Gastroesophageal sphincter (tissue), 4 donors: ENCODE measurements around the gene SMAGP. TPM values are rescaled to one million over a fixed set of nuclear protein-coding genes. Genes with fewer than 3 reads are reported as not detected.
"Not testable (repeated sequence)": the region's sequence is repeated elsewhere in the genome, so short reads cannot be mapped to it uniquely, and the experiment has no call there.

Experiments used
- ATAC-seq: fragments of 150-250 bp; one replicate; pipeline ENCODE4 v1.9.1; 2016; ENCODE audit warnings: mild to moderate bottlenecking, moderate library complexity
- H3K27ac ChIP-seq, 4 donors: fragments of 200-600 bp; sonication (generic) in 3 of 4; 1 replicate in 3 of 4; 2 replicates in 1 of 4; pipeline ENCODE4 v1.5.1; 2016 to 2019
- H3K27me3 ChIP-seq: fragments of 200-600 bp; sonication (generic); one replicate; pipeline ENCODE4 v1.5.1; 2019
- H3K36me3 ChIP-seq, 2 donors: fragments of 200-600 bp; sonication (generic); one replicate each; pipeline ENCODE4 v1.5.1; 2019; ENCODE audit warnings: control low read depth in 1 of 2
- H3K4me1 ChIP-seq, 3 donors: fragments of 200-600 bp; sonication (generic); 1 replicate in 2 of 3; 2 replicates in 1 of 3; pipeline ENCODE4 v1.5.1; 2016 to 2019; ENCODE audit warnings: control low read depth in 2 of 3
- H3K4me3 ChIP-seq, 2 donors: fragments of 200-600 bp; sonication (generic); one replicate each; pipeline ENCODE4 v1.5.1; 2019; ENCODE audit warnings: mild to moderate bottlenecking in 1 of 2, moderate library complexity in 1 of 2
- H3K9me3 ChIP-seq, 3 donors: fragments of 200-600 bp; sonication (generic); one replicate each; pipeline ENCODE4 v1.5.1; 2017 to 2019; ENCODE audit warnings: control low read depth in 2 of 3
- CTCF ChIP-seq, 4 experiments: fragments of 200-600 bp in 2 of 4; fragments of 450-650 bp in 2 of 4; sonication (generic) in 1 of 4; IDR thresholded peaks; one replicate each; pipeline ENCODE4 v1.5.1; 2017 to 2019; ENCODE audit warnings: antibody characterized with exemption in 4 of 4, mild to moderate bottlenecking in 2 of 4, moderate library complexity in 2 of 4
- EP300 ChIP-seq: sonication (generic); formaldehyde crosslinking; IDR thresholded peaks from one replicate; pipeline ENCODE4 v1.6.1; 2017; ENCODE audit warnings: antibody characterized with exemption, mild to moderate bottlenecking
- POLR2A ChIP-seq, 2 donors: fragments of 450-650 bp; IDR thresholded peaks; one replicate each; pipeline ENCODE4 v1.6.1; 2017; ENCODE audit warnings: antibody characterized with exemption in 2 of 2, mild to moderate bottlenecking in 2 of 2, moderate library complexity in 1 of 2
- POLR2AphosphoS5 ChIP-seq: sonication (generic); formaldehyde crosslinking; IDR thresholded peaks from one replicate; pipeline ENCODE4 v1.6.1; 2017; ENCODE audit warnings: antibody characterized with exemption
- WGBS, 2 donors: methylation state at CpG; one replicate each; pipeline ENCODE4 v1.1.5; 2018; ENCODE audit warnings: low coverage in 1 of 2; 5-methylcytosine and 5-hydroxymethylcytosine counted together
- total RNA-seq, 4 donors: library from RNA; depleted of rRNA; stranded (reverse); fragments of >200 nt; gene quantifications; one replicate each; pipeline ENCODE4 v1.1.0, GENCODE V29; 2016

SMAGP gene
- total RNA-seq, 4 donors from 2014 or later: 1.2 to 8.0 (median 3.6) TPM

DNA sequence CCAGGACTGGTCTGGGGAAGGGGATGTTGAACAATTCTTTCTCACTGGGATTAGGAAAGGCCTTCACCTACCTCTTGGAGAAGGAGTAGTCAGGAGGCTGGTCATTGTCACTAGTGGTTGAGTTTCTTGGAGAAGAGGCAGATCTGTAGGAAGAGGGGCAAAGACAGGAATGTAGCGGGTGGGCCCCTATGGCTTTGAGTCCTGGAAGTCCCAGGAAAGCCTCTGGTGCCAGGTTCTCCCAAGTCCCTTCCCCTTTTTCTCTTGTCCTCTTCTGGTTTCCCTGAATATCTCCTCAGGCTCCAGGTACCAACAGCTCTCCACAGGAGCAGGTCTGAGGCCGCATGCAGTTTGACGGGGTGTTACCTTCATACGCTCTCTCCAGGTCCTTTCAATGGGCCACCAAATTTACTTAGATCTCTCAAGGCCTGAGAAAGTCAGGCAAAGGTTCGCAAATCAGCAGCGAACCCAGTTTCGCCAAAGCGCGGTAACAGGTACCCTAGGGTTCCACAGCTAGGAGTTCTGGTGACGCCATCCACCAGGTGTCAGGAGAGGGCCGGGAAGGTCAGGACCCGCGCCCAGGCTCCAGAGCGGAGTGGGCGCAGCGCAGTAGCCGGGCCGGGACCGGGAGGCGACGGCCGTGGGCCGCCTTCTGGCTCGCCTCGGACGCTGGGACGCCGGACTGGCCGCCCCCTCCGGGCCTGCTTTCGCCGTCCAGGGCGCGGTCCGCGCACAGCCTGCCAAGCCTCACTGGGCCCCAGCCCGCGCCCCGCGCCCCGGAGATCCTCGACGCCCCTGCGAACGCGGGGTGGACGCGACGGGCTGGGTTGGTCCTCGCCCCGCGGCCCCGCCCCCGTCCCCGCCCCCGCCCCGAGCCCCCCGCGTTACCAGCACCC lies 795 bp downstream of the SMAGP start:
- Histone ChIP-seq H3K4me3 (peak overlapping the region; percentile 46 to 79), H3K27ac (peak overlapping the region in 3 of 4 donors; percentile 46 to 77 (median 60)), H3K4me1 (peaks cover 0 to 20% (median 0%) of the 10 kb centered on the region in 3 donors), H3K36me3 (no peaks in the 10 kb centered on the region), H3K9me3 (no peaks in the 10 kb centered on the region), H3K27me3 (peaks cover 38% of the 10 kb centered on the region)
- peak; percentile 21 for ATAC-seq
- no peak for TF ChIP-seq POLR2A (IDR thresholded peaks at IDR 0.05)
- peak in 3 of 4 experiments; percentile 9 to 47 (median 22) for TF ChIP-seq CTCF (IDR thresholded peaks at IDR 0.05)
- 66 to 100% methylated on average over 2 to 6 of the region's 59 CpGs for WGBS, 2 donors

GRCh38 chr12:51265024-51265423 lies 5.2 kb downstream of the SMAGP start:
- Histone ChIP-seq H3K9me3 (no peaks in the 10 kb centered on the region), H3K27ac (no peak overlapping the region), H3K4me3 (no peak overlapping the region), H3K4me1 (peaks cover 0 to 9% (median 0%) of the 10 kb centered on the region in 3 donors), H3K27me3 (peaks cover 16% of the 10 kb centered on the region), H3K36me3 (no peaks in the 10 kb centered on the region)
- TF ChIP-seq EP300 (no peak), POLR2A (IDR thresholded peaks at IDR 0.05) (no peak), CTCF (IDR thresholded peaks at IDR 0.05) (no peak), POLR2AphosphoS5 (no peak)
- ATAC-seq: no peak

- ATAC-seq: no peak
- Histone ChIP-seq H3K4me3 (no peak overlapping the region), H3K36me3 (no peaks in the 10 kb centered on the region), H3K9me3 (no peaks in the 10 kb centered on the region), H3K4me1 (peaks cover 0 to 2% (median 0%) of the 10 kb centered on the region in 3 donors), H3K27ac (no peak overlapping the region), H3K27me3 (peaks cover 9% of the 10 kb centered on the region)
- TF ChIP-seq EP300 (no peak), CTCF (IDR thresholded peaks at IDR 0.05) (no peak), POLR2AphosphoS5 (no peak), POLR2A (IDR thresholded peaks at IDR 0.05) (no peak)
- WGBS, 2 donors: 93% methylated on average over 4 of the region's 5 CpGs; no CpG with 5 or more reads in 1 of the 2 donors
These were observed 5.9 kb downstream of the SMAGP start for GRCh38 chr12:51264297-51264696.

- Histone ChIP-seq H3K27ac (no peak overlapping the region), H3K4me3 (no peak overlapping the region), H3K9me3 (no peaks in the 10 kb centered on the region), H3K4me1 (no peaks in the 10 kb centered on the region), H3K36me3 (no peaks in the 10 kb centered on the region), H3K27me3 (peaks cover 5% of the 10 kb centered on the region)
- TF ChIP-seq POLR2A (IDR thresholded peaks at IDR 0.05) (no peak), POLR2AphosphoS5 (no peak), EP300 (no peak), CTCF (IDR thresholded peaks at IDR 0.05) (no peak)
- 94 to 95% methylated on average over 2 to 3 of the region's 3 CpGs for WGBS, 2 donors
- no peak for ATAC-seq
These were observed 6.9 kb downstream of the SMAGP start for GRCh38 chr12:51263341-51263740.

- TF ChIP-seq POLR2AphosphoS5: no peak
- peak in 1 of 4 experiments; percentile 21 for TF ChIP-seq CTCF (IDR thresholded peaks at IDR 0.05)
- no peak for TF ChIP-seq EP300
- TF ChIP-seq POLR2A (IDR thresholded peaks at IDR 0.05): no peak
- 49 to 63% methylated on average over 3 to 6 of the region's 7 CpGs for WGBS, 2 donors
- no peaks in the 10 kb centered on the region for H3K9me3 ChIP-seq
- H3K4me1 ChIP-seq: no peaks in the 10 kb centered on the region
- no peak overlapping the region for H3K27ac ChIP-seq
- ATAC-seq: no peak
- no peak overlapping the region for H3K4me3 ChIP-seq
- H3K27me3 ChIP-seq: peaks cover 5% of the 10 kb centered on the region
- H3K36me3 ChIP-seq: no peaks in the 10 kb centered on the region
These were observed 7.4 kb downstream of the SMAGP start for GRCh38 chr12:51262758-51263177.

GRCh38 chr12:51259600-51259999 lies 10.6 kb downstream of the SMAGP start:
- ATAC-seq, H3K36me3 ChIP-seq, H3K9me3 ChIP-seq, H3K4me3 ChIP-seq, H3K27me3 ChIP-seq, H3K4me1 ChIP-seq, H3K27ac ChIP-seq: not testable (repeated sequence)
- WGBS, 2 donors: 89 to 100% methylated on average over 1 of the region's 1 CpG
